HG02642 (cell line): ENCODE results near the gene RALGDS.
"Not testable (repeated sequence)": the region's sequence is repeated elsewhere in the genome, so short reads cannot be mapped to it uniquely, and the experiment has no call there.

ENCODE experiments used
- ATAC-seq: cut with Tn5 transposase; IDR thresholded peaks from one replicate; pipeline ENCODE4 v1.9.1; 2021; ENCODE audit warnings: mild to moderate bottlenecking; ENCODE audit not compliant: unreplicated experiment, poor library complexity

Gene RALGDS

DNA sequence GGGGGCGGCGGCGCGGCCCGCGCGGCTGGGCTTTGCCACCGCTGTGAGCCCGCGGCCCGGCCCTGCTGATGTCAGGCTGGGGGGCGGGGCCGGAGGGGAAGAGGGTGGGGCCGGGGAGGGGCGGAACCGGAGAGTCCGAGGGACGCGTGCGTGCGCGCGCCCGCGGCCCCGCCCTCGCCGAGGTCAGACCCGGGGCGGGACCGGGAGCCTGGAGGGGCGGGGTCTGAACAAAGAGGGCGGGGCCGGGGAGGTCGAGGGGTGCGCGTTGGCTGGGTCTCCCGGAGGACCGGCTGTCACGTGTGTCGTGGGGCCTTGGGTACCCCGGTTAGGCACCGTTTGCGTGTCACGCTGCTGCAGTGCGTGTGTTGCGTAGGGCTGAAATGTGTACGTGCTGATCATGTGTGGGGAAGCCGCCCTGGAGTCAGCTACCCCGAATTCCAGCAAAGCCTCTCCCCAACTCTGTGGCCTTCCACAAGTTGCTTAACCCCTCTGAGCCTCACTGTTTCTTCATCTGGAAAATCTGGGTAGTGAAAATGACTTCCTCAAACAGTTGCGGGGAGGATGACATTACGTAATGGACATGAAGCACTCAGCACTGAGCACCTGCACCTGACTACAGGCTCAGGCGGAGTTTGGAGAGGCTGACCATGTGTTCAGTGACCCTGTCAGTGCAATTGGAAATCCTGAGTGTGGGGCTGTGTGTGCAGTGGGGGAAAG, at the start of gene RALGDS:
Gene RALGDS, minus strand, starts transcription at position 43 of the 717 bp plus-strand sequence. CDS start 86 bp downstream, outside the sequence.
- peak; percentile 73 for ATAC-seq

DNA sequence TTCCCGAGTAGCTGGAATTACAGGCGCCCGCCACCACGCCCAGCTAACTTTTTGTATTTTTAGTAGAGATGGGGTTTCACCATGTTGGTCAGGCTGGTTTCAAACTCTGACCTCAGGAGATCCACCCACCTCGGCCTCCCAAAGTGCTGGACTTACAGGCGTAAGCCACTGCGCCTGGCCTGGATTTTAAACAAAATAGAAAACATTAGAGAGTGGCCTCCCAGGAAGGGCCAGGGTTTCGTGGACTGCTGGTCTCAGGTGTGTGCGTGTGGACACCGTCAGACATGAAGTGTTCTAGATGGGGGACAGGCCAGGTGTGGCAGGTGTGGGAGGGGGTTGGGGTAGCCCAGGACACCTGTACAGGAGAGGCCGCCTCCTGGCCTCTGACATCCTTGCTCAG, 49.7 kb upstream of the RALGDS start:
- no peak for ATAC-seq

DNA sequence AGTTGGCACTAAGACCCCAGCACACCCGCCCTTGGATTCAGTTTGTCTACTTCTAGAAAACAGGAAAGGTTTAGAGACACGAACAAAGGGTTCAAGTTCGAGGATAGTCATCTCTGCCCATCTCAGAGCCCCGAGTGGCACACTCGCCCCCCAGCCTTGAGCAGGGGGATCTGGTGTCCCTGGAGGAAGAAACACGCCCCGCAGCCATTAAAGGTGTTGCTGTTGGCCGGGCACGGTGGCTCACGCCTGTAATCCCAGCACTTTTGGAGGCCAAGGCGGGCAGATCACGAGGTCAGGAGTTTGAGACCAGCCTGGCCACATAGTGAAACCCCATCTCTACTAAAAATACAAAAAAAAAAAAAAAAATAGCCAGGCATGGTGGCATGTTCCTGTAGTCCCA, 48.6 kb upstream of the RALGDS start:
- ATAC-seq: not testable (repeated sequence)

DNA sequence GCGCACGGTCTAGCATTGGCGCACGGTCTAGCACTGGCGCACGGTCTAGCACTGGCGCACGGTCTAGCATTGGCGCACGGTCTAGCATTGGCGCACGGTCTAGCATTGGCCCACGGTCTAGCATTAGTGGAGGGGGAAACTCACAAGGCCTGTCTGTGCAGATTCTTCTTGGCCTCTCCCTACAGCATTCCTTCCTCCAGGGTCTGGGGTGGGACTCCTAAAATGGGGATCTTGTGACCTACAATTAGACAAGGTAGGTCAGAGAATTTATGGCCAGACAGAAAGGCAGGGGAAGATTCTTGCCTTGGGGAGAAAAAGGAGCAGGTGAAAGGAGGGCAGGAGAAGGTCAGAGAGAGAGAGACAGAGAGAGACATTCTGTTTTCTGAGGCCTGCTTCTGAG, 48.1 kb upstream of the RALGDS start:
- no peak for ATAC-seq

DNA sequence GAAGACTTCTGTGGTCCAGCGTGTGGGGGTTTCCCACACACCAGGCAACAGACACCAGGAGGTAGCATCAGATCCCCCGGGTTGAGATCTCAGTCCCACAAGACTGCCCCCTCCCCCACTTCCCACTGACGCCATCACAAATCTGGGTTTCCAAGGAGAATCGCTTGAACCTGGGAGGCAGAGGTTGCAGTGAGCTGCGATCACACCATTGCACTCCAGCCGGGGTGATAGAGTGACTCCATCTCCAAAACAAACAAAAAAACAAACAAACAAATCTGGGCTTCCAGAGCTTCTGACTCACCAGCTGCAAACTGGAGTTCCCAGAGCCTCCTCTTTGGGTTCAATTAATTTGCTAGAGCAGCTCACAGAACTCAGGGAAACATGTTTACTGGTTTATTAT, 47.4 kb upstream of the RALGDS start:
- ATAC-seq: no peak

DNA sequence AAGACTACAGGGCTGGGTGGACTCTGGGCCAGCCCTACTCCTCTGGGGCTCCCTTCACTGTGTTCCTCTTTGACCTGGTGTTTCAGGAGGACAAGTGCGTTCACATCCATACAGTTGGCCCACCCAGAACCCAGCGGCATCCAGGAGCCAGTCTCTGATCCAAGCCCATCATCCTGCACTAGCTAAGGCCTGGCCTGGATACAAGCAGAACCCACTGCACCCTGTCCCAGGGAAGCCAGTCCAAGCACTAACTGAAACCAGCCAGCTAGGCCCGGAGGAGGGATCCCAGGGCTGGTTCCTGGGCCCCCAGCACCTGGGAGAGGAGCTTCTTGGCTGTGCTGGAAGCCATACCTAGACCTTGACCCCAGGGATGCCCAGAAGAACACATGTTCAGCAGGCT, 46.7 kb upstream of the RALGDS start:
- no peak for ATAC-seq

DNA sequence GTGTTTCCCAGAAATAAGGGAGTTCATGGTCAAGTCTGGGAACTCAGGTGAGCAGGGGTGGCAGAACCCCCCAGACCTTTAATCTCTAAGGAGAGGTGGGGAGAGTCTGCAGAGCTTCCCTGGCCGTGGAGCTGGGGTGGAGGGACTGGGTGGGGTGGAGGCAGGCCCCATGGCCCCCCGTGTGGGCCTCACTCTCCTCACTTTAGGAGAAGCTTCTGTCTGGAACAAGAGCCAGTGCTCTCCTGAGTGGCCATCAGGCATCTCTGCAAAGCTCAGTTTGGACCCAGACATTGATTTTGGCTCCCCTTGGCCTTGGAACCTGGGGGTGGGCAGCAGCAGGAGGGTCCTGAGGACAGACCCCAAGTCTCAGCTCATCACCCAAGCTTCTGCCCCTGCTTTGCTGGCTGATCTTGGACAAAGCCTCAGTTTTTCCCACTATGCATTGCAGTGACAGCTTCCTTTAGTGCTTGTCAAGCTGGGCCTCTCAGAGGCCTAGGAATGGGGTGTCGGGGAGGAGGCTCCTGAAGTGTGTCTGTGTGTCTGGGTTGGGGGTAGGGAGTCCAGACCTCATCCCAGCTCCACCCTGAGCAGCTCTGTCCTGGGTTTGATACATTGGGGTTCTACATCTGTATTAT, 46.2 kb upstream of the RALGDS start:
- ATAC-seq: no peak

DNA sequence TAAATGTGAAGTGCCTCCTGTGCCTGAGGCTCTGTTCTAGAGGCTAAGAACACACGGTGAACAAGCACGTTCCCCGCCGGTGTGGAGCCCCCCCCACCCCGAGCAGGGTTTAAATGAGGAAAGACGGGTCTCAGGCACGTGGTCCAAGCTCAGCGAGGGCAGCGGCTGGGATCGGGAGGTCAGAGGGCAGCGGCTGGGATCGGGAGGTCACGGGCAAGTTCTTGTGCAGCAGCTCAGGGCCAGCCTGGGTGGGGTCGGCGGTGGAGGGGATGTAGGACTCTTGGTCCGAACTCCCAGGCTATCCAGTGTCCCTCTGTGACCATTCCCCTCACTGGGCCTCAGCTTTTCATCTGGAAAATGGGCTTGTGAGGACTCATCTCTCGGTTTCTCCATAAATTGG, 45.4 kb upstream of the RALGDS start:
- ATAC-seq: no peak

DNA sequence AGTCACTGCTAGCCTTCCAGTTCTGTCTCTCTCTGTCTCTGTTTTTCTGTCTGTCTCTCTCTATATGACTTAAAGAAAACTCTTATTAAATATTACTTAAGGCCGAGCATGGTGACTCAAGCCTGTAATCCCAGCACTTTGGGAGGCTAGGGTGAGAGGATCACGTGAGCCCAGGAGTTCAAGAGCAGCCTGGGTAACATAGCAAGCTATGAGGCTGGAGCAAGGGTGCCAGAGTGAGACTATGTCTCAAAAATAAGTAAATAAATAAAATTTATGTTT, 44.4 kb upstream of the RALGDS start:
- ATAC-seq: no peak

DNA sequence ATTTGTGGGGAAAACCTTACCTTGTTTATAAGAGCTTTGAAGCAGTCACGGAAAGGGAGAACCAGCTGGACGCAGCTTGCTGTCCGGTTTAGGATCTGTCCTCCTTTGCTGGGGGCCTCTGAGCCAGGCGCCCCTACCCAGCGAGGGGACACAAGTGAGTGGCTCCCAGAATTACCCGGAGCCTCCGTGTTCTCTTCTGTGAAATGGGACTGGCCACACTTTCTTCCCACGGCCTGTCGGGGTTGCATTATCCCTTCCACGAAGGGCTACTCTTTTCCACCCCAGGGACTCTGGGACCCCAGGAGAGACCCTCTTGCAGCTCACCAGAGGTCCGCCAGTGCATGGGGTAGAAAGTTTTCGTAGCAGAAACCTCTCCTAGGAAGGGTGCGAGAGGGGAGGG, 43.2 kb upstream of the RALGDS start:
- no peak for ATAC-seq

DNA sequence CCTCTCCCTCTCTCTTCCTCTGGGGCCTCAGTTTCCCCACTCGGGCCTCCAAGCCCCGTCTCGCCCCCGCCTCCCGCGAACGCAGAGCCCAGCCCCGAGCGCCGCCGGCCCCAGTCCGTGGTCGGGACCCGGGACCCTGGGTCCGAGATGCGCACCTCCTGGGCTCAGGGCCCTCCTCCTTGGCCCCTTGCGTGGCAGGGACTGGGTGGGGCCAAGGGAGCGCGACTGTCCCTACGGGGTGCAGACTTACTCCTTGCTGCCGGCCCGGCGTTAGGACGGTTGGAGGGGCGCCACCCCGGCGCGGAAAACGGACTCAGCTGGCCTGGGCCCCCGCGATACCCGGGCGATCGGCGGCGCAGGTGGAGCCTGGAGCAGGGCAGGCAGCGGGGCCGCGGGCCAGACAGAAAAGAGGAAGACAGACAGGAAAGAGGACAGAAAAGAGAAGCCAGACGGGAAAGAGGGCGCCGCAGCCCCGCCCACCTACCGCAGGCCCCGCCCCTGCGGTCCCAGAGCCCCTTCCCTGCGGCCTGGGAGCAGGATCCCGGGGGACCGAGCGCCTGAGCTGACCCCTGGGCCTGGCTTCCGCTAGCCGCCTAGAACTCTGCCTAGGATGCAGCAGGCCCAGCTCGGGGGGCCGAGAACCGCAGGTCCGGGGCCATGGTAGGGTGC, 42.6 kb upstream of the RALGDS start, which contains the start of gene GBGT1:
Gene GBGT1, minus strand, starts transcription at position 411 of the 669 bp plus-strand sequence. CDS start 1,502 bp downstream, outside the sequence.
- peak; percentile 58 for ATAC-seq

DNA sequence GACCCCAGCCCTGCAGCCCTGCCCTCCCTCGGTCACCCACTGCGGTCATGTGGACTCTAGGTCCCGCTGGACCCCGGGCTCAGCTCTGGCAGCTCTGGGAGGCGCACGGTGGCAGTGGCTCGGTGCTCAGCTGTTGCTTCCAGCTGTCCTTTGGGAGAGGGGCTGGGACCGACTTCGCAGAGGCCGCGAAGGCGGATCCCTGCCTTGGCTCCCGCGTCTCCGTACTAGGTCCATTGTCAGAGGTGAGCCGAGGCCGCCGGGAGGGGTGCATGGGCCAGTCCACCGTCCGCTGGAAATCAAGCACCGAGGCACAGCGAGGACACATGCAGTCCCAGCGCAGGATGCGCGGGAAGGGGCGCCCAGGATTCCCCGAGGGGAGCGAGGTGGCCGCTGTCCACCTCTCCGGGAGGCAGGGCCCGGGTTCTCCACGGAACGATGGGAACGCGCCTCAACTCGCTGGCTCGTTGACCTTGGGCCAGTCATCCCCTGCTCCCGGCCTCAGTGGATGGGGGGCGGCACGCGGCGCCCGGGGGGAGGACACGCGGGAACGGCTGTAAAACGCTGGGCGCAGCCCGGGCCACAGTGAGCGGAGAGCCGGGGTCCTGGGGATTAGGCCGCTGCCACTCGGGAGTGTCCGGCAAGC, 41.9 kb upstream of the RALGDS start:
- ATAC-seq: no peak

DNA sequence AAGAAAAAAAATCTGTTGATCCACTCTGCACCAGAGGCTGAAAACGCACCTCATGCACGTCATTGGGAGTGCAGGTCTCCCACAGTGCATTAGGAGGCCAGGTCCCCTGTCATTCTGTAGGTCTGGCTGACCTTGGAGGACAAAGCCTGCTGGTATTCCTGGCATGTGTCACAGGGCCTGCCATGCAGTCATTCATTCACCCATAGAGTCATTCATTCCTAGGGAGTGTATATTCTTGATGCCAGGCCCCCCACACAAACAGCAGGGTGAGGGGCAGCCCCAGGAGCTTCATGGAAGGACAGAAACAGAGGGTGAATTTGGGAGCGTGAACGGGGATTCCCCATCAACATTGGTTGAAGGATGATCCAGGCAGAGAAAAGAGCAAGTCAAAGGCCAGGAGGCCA, 40.5 kb upstream of the RALGDS start:
- no peak for ATAC-seq

DNA sequence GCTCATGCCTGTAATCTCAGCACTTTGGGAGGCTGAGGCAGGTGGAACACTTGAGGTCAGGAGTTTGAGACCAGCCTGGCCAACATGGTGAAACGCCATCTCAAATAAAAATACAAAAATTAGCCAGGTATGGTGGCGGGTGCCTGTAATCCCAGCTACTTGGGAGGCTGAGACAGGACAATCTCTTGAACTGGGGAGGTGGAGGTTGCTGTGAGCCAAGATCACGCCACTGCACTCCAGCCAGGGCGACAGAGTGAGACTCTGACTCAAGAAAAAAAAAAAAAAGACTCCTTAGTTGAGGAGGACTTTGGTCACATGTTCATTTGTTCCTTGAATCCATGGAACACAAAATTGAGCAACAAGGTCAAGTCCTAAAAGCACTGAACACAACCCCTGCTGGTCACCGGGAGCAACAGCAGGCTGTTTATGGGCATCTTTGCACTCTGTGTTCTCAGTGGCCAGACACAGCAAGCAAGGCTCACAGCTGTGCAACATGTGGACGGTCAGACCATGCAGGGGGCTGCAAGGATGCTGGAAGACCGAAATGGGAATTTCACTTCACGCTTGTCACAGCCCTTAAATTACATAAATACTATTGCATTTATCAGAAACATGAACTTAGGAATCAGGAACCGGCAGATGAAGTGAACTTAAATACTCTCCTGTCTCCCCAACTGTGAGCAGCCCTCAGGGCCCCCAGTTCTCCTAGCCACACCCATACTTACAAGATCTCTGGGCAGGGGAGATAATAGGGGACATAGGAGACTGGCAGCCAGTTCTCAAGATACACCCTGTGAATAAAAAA, 39.9 kb upstream of the RALGDS start:
- no peak for ATAC-seq

DNA sequence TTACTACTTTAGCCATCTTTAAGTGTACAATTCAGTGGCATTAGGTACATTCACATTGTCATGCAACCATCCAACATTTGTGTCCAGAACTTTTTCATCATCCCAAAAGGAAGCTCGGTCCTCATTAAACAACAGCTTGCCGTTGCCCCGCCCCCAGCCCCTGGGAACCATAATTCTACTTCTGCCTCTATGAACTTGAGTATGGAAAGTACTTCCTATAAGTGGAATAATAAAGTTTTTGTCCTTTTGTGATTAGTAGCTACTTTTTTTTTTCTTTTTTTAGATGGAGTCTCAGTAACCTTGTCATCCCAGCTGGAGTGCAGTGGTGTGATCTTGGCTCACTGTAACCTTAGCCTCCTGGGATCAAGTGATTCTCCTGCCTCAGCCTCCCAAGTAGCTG, 37.7 kb upstream of the RALGDS start:
- no peak for ATAC-seq

DNA sequence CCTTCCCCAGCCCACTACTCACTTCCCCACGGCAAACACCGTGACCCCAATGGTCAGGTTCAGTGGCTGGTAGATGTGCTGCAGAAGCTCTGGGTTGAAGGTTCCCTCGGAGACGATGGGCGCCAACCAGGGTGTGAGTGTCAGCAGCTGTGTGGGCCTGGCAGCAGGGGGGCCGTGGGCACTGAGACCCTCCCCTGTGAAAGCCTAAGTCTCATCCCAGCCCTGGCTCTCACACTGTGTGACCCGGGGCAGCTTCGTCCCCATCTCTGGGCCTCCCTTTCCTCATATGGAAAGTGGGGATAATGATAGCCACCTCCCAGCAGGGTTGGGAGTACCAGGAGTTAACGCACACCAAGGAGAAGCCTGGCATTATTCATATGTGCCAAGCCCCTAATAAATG, 34.1 kb upstream of the RALGDS start:
- no peak for ATAC-seq

DNA sequence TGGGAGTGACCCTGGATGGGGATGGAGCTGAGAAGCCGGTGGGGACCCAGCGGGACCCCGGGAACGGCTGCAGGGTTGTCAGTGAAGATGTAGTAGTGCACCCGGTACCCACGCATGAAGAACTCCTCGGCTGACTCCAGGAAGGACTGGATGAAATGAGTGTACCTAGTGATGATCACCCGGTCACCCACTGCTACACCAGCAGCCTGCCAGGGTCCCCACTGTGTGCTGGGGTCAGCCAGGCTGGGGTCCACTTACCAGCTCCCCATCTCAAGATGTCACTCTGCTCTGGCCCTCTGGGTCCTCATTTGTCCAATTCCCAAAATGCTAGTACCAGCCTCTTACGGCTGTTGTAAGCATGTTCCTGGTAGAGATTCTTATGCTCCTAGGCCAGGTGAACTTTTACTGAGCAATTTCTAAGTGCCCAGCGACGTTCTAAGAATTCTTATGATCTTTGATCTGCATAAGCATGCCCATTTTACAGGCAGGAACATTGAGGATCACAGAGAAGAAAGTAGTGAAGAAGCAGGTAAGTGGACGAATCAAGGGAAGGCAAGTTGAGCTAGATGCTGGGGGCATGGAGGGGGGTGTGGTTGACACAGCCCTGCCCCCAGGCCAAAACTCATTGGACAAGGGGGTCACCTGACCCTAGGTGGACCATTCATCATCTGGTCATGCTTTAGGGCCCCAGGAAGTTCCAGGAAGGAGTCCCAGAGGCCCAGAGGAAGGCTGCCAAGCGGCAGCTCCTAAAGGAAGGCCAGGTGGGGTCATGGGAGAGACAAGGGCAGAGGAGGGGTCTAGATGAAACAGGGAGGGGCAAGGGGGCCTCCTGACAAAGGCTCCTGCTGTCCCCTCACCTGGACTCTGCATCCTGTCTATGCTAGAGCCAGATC, 33.3 kb upstream of the RALGDS start:
- ATAC-seq: no peak

DNA sequence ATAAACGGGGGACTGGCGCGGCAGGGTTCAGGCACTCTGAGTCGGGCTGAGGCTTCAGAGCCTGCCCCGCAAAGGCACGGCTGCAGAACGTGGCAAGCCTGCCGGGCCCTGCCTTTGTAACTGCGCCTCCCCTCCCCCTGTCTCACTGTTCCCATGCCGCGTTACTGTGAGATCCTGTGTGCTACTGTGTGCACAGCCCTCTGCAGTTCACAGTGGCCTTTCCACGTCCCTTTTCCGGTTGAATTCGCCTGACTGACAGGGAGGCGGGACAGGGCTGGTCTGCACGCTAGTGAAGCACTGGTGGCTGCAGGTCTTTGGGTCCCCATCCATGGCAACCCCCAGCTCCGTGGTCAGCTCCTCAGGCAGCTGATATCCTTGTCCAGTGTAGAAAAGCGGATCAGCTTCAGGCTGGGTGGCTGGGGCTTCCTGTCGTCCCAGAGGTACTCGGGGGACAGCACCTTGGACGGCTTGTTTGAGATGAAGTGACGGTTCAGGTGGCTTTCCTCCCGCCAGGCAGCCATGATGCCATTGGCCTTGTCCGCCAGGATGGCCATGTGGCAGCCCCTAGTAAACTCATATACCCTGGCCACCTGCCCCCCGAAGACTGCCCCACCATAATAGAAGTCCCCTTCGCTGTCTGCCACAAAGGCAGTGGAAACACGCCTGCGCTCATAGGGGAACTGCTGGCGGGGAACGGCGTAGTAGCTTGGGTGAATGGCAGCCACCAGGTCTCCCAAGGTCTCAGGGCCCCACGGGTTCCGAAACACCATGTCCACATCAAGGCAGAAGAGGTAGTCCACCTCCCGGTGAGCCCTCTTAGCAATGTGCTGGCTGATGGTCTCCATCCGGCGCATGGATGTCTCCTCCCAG, 32.4 kb upstream of the RALGDS start:
- ATAC-seq: no peak
